GM12801 (cell line): ENCODE data around the gene RDM1.

ENCODE experiments used
- TF ChIP-seq, protein P1 (sequence below): IDR thresholded peaks from one replicate; pipeline ENCODE4 v1.5.1; 2011; ENCODE audit warnings: control low read depth; ENCODE audit not compliant: insufficient read length; ENCODE audit errors: extremely low read depth

Gene RDM1

GRCh38 chr17:35969558-35970380, 39.2 kb upstream of the RDM1 start:
- TF ChIP-seq, protein P1, sequence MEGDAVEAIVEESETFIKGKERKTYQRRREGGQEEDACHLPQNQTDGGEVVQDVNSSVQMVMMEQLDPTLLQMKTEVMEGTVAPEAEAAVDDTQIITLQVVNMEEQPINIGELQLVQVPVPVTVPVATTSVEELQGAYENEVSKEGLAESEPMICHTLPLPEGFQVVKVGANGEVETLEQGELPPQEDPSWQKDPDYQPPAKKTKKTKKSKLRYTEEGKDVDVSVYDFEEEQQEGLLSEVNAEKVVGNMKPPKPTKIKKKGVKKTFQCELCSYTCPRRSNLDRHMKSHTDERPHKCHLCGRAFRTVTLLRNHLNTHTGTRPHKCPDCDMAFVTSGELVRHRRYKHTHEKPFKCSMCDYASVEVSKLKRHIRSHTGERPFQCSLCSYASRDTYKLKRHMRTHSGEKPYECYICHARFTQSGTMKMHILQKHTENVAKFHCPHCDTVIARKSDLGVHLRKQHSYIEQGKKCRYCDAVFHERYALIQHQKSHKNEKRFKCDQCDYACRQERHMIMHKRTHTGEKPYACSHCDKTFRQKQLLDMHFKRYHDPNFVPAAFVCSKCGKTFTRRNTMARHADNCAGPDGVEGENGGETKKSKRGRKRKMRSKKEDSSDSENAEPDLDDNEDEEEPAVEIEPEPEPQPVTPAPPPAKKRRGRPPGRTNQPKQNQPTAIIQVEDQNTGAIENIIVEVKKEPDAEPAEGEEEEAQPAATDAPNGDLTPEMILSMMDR = no peak

- TF ChIP-seq, protein P1 = no peak
These were observed 38.0 kb upstream of the RDM1 start for GRCh38 chr17:35968520-35969054.

DNA sequence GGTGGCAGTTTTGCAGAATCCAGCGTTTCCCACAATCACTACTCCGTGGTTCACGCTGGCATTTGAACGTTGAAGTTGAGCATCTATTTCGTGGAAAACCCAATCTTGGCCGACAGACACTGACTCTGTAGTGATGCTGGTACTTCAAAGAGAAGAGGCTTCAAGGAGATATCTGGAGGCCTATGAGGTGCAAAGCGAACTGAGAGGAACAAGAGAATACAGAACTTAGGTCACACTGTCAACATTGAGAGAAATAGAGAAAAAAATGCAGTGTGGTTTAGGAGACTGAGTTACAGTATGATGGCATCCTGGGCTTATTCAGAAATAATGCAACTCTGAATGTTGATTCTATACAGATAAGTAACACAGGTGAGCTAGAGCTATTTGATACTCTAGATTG, 34.7 kb upstream of the RDM1 start:
- TF ChIP-seq, protein P1 = no peak

- TF ChIP-seq, protein P1 = no peak
These were observed 33.1 kb upstream of the RDM1 start for GRCh38 chr17:35963663-35964062.

DNA sequence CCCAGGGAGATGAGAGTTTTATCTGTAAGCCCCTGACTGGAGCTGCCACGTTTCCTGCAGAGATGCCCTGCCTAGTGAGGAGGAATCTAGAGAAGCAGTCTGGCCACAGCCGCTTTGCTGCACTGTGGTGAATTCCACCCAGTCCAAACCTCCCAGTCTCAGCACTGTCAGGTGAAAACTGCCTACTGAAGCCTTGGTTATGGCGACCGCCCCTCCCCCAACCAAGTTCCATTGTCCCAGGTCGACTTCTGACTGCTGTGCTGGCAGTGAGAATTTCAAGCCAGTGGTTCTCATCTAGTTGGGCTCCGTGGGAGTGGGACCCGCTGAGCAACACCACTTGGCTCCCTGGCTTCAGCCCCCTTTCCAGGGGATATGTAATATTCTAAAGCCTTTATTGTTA, 23.1 kb upstream of the RDM1 start:
- TF ChIP-seq, protein P1 = no peak

DNA sequence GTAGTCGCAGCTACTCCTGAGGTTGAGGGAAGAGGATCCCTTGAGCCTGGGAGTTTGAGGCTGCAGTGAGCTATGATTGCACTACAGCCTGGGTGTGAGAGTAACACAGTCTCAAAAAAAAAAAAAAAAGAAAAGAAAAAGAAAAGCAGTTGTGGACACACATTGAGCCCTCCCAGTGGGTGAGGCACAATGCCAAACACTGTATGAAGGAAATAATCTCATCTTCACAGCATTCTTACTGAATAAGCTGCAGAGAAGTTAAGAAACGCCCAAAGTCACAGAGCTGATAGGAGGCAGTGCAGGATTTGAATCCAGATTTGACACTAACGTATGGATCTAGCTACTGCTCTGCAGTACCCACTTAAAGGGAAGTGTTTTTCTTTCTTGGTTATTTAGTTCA, 18.8 kb upstream of the RDM1 start:
- TF ChIP-seq, protein P1 = no peak

DNA sequence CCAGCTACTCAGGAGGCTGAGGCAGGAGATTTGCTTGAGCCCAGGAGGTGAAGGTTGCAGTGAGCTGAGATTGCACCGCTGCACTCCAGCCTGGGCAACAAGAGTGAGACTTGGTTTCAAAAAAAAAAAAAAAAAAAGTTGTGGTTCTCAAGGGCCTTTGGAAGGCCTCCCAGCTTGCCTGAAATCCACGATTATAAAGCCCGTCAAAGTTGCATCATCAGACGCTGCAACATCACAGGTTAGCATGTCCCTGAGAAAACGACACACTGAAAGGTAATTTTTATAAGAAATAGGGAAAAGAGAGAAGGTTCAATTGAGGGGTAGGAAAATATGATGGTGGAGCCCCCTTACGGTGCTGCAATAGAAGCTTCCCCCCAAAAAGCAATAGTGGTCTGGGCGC, 17.5 kb upstream of the RDM1 start:
- TF ChIP-seq, protein P1 = no peak
